MM.1S (cell line): ENCODE data around the gene LHX4.

ENCODE experiments used
- CTCF ChIP-seq: fragments of 300-600 bp; sonication (generic); IDR thresholded peaks from 2 replicates; pipeline ENCODE4 v1.5.1; 2016; ENCODE audit warnings: antibody characterized with exemption, low read length, mixed read lengths
- EZH2 ChIP-seq: fragments of 300-600 bp; sonication (generic); optimal IDR thresholded peaks from 2 replicates; pipeline ENCODE3; 2017; ENCODE audit warnings: low read depth, mild to moderate bottlenecking, antibody characterized with exemption, low read length, mixed read lengths
- EZH2phosphoT487 ChIP-seq: fragments of 300-600 bp; sonication (generic); IDR thresholded peaks from 2 replicates; pipeline ENCODE4 v1.6.1; 2018; ENCODE audit warnings: antibody characterized with exemption, low read length

- TF ChIP-seq CTCF (no peak), EZH2 (no peak), EZH2phosphoT487 (no peak)
Observed at GRCh38 chr1:180246579-180246978, 16.5 kb downstream of the LHX4 start.
